ENCODE data around the gene ITGB6.

- TF ChIP-seq CTCF (IDR thresholded peaks at IDR 0.05): no peak
- TF ChIP-seq POLR2A (IDR thresholded peaks at IDR 0.05): no peak
These were observed 112.0 kb downstream of the ITGB6 start for GRCh38 chr2:160087854-160088745.

Data from testis (tissue), 2 donors.